Neural cell (in vitro differentiated cells): ENCODE results near the gene COG5.

Source experiments
- CTCF ChIP-seq: fragments of 450-650 bp; IDR thresholded peaks from 2 replicates; pipeline ENCODE4 v1.5.1; 2014; ENCODE audit warnings: antibody characterized with exemption, mild to moderate bottlenecking, moderate library complexity; ENCODE audit not compliant: poor library complexity, severe bottlenecking
- POLR2AphosphoS5 ChIP-seq: IDR thresholded peaks from 2 replicates; pipeline ENCODE4 v1.6.1; 2012
- TAF1 ChIP-seq: IDR thresholded peaks from 2 replicates; pipeline ENCODE4 v1.6.1; 2012; ENCODE audit warnings: low read depth

DNA sequence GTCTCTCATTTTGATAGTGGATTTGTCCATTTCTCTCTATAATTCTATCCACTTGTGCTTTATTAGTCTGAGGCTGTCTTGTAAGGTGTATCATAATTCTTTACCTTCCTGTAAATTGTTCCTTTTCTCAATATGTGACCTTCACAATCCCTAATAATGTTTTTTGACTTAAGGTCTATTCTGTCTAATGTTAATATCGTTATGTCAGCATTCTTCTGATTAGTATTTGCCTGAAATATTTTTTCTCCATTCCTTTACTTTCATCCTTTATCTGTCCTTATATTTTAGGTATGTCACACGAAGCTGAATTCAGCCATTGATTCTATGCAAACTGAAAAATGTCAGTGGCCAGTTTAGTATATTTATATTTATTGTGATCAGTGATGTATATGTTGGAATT is 295.1 kb downstream of the COG5 start:
- no peak for TF ChIP-seq TAF1
- TF ChIP-seq POLR2AphosphoS5: no peak
- no peak for TF ChIP-seq CTCF
